Activated CD8-positive, alpha-beta memory T cell treated with anti-CD3 and anti-CD28 coated beads, Interleukin-2, amount 50 U/mL, for 4 hours (primary cell): ENCODE results near the gene HTR4.

ENCODE experiments used
- DNase-seq: peaks from one replicate; pipeline ENCODE4 v3.0.0-alpha.2; 2020

Gene HTR4

DNA sequence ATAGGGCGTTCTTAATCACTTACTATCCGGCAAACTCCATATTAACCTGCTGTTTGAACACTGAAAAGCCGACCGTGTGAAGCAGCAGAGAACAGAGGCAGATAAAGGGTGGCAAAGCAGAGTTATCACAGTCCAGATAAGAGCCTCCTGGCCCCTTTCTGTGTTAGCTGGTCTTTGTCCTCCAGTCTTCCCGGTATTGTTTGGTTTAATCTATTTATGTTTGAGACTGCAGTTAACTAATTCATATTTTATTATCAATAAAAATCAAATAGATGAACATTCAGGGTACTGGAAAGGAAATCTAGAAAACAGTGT is 6.0 kb upstream of the HTR4 start:
- DNase-seq = no peak

DNA sequence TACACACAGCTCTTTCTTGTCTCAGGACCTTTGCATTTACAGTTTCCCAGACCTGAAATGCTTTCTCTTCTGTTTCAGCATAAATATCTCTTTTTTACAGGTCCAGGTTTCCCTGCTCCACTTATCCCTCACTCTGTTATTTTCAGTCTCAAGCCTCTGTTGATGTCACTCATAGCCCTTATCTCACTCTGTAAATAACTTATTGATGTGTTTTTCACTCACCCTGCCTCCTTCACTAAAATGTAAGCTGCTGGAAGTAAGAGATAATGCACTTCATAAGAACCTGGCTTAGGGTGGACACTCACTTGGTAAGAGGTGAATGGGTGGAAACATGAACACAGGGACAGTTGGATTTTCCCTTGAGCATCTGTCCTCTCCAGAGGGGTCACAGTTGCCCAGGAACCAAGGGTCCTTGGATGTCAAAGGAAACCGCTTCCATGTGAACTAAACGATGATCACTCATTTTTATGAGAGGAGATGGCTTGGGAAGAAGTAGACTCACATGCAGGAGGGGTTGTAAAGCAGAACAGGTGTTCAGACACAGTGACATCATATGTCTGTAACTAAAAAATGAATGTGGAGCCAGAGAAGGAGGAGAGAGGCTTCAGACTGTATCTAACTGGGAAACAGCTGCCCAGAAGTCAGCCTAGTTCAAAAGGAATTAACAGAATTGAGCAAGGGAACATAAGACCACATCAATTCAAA is 5.5 kb upstream of the HTR4 start:
- DNase-seq = no peak

DNA sequence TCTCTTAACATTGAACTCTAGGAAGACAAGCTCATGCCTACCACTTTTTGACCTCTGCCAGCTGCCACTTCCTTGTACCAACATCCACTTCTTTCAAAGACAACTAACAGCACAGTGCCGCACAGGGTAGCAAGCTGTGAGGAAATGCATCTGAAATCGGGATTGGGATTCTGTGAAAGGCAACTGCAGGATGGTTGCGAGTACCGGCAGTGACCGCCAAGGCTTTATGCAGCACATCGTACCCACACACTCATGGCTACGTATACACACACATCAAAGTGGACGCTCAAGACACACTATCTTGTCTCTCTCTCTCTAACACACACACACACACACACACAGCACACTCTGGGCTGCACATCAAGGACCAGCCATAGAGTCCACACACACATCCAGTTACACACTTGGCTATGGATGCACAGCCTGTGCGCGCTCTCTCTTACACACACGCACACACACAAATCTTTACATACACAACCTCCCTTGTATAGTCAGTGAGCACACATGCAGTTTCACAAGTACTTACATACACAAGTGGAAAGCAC is 964 bp downstream of the HTR4 start:
- DNase-seq = no peak

DNA sequence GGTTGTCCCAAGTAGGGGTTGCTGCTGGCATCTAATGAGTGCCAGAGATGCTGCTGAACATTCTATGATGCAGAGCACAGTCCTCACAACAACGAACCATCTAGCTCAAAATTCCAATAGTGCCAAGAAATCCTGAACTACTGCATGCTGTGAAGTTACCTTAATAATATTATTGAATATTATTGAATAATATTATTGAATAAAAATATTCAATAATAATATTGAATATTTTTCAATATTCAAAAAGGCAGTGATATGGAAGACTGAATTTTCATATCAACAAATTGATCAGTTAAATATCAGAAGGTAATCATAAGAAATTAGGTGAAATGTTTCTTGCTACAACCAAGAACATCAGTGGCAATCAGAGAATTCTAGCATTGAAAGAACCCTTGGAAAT is 2.8 kb downstream of the HTR4 start:
- DNase-seq = no peak

DNA sequence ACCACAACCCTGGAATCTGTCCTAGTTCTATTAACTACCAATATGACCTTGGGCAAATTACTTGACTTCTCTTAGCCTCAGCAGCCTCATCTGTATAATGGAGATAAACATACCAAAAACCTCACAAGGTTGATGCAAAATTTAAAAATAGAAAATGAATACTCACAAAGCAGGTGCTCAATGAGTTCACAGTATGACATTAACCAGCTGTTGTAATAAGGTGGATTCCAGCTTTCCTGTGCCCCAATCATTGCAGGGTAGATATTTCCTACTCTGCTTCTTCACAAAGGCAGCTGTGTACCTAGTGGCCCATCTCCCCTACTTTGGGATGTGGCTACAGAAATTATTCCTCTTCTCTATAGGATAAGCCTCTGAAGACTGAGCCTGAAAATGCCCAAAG is 8.8 kb downstream of the HTR4 start:
- DNase-seq = no peak

DNA sequence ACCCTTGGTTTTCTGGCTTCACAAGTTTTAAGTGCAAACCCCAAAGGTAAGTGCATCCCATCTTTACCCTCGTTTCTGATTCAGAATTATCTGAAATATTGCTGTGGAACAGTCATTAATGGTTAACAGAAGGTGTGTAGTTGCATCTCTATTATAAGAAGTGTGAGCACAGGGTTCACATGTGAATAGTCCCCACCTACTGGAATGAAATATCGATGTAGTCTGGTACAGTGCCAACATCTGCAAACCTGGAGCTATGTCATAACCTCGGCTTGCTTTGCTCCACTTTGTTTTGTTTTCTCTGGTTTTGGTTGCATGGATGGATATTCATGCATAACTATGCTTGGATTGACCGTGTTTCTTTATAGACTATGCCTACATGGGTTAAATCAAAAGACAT is 12.6 kb downstream of the HTR4 start:
- DNase-seq = no peak

DNA sequence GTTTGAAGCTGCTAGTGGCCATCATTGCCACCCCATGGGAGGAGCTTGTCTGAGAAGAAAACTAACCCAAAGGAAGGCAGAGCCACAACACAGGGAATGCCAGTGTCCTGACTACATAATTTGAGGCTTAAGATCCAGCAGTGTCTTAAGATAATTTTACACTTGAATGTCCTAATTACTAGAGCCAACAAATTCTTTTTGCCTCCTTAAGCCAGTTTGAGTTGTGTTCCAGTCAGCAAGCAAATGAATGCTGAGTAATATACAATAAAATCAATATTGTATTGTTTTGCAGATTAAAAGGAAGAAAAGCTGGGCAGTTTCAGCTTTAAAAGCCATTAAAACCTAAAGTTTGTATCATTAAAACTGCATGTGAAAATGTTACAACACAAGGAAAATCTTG is 13.9 kb downstream of the HTR4 start:
- DNase-seq = no peak

DNA sequence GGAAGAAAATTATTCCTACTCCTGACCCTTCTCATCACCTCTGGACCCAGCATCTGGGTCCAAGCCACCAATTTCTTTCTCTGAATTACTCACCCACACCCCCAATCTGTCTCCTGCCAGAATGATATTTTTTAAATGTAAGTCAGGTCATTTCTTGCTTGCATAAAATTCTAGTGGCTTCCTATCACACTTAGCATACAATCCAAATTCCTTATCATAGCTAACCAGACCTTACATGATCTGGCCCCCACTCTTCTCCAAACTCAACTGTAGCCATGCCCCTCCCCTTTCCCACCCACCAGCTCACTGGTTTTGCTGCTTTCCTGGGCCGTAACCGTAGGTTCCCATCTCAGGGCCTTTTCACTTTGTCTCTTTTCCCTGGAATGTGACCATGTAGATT is 15.2 kb downstream of the HTR4 start:
- DNase-seq = no peak

DNA sequence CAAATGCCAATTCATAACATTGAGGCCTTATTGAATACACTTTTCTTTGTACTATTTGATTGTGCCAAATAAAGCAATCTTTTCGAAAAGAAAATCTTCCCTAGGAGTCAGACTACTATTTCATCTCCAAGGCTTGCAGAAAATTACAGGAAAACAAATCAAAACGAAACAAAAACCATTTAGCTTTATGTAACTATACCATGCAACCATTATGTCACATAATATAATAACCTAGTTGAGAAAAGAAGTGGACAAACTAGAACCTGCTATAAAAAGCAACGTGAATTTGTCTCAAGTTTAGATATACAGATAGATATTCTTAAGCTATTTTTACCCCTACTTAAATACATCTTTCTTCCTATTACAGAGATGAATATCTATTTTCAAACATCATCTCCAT is 18.0 kb downstream of the HTR4 start:
- no peak for DNase-seq

DNA sequence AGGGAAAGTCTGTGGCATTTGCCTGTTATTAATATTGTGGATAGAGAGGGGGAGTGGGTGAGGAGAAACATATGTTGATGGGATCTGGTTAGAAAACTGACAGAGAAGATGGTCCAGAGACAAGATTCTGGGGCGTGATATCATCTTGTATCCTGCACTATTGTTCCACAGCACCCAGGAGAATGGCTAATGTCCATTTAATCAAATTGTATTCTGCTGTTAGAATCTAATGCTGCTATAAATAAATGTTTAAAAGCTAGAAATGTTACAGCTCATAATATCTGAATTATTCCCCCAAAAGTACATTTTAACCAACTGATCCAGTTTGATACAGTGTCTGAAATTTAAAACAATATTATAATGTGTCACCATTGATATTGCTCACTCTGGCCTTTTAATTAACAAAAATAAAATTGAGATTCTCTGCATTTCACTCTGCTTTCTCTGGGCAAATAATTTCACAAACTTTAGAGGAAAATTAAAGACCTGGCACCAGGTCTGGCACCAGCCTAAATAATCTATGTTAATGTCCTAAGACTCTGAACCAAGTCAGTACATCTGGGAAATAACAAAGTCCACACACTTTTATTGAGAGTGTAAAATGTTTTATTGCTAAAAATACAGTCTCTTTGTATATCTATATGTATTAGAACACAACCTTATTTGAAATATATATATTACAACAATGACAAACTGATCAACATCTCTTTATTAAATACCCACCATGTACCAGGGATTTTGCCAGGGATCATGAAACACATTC is 18.8 kb downstream of the HTR4 start:
- DNase-seq = no peak

DNA sequence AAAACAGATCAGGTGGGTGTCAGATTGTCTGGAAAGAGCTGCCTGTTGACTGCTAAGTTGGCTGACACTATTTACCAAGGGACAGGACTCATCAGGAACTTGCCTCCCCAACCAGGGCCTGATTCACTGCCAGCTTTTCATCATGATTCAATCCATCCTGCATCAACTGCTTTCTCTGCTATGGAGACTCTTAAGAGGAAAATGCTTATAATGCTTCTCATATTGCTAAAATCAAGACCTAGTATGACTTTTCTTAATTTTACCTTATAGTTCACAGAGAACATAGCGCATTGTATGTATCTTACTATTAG is 21.3 kb downstream of the HTR4 start:
- no peak for DNase-seq

DNA sequence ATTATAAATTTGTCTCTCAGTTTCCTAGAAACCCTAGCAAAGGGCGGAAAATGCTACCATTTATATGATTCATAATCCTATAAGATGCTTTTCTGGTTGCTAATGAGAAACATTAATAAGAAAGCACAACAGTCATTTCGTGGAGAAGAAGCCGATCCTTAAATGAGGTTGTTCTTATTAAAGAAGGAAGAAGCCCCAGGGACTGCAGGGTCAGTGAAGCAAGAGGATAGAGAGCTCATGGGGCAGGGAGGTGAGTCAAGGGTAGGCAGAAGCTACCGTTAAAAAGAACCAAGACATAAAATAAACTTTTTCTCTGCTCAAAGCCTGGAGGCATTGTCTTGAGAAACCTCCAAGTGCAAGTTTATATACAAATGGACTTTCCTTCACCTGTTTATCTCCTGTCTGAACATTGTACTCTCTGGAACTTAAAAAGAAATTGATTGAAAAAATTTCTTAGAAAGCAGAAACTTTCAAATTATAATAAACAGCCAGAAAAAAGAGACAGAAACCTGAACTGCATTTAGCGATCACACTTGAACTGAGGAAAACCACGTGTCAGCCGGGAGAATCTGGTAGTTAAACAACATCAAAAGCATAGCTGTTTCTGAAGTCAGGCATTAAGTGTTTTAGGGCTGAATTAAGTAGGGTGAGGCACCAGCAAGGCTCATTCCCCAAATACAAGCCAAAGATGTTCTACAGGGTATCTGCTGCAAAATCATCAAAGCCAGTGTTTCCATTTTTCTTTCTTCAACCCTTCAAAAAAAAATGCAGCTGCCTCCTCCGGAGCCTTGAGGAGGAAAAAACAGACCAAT is 21.9 kb downstream of the HTR4 start:
- no peak for DNase-seq

DNA sequence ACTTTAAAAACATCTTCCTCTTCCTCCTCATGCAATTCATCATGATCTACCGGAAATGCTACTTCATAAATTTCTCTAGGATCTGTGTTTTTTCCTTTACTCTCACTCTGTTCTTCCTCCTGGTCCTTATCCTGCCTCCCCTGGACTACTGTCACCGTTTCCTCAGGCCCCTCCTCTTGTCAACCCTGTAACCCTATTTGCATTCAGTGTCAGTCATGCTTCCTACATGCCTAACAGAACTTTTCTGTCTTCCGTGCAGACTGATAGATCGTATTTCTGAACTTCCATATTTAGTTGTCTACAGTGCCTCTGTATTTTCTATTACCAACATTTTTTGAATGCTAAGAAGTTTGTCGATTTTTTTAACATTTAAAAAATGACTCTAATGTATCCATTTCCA is 27.3 kb downstream of the HTR4 start:
- no peak for DNase-seq

DNA sequence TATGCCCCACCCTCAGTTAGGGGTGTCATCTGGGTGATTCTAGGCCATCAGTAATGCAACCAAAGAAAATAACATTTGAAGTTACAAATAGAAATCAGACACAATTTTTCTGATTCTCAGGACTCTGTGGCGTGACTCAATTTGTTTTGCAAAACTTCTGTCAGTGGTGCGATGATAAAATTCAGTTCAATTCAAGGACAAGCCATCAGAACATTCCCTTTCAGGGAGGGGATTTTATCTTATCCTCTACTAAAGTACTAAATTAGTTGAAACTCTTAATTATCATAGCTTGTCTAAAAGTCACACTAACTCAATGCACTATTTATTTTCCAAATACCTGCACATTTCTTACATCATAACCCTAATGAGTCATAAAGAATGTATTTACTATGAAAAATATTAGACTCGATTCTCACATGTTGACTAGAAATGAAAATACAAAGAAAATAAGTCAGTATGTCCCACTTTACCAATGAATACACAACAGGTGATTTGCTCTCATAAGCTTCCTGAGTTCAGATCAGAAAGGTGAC is 28.2 kb downstream of the HTR4 start:
- DNase-seq = no peak

DNA sequence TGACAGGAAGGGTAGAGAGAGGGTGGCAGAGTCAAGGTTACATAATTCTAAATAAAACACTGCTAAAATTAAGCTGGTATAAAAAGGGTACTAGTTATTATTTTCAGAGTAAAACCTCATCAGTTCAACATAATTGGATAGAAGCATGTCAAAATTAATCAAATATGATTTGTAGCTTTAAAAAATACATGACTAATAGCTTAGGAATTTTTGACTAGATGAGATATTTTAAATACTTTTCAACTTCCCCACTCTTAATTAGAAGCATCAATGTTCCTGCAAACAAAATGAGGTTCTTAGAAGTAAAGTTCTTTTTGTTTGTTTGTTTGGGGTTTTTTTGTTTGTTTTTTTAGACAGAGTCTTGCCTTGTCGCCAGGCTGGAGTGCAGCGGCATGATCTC is 29.1 kb downstream of the HTR4 start:
- DNase-seq = no peak

DNA sequence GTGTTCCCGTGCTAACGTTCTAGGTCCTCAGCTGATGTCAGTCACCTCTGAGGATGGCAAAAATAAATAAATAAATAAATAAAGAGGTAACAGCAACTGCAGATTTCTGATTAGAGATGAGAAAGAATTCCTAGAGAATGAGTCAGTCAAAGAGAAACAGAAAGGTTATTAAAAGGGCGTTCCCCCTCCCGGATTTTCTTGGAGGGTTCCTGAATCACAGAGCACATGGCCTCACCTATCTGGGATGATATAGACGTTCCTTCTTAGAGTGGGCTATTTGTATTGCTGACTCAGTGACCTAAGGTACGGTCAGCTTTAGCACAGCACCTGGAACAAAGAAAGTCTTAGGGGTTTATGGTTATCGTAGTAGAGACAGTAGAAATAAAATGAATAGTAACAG is 30.6 kb downstream of the HTR4 start:
- DNase-seq = no peak

DNA sequence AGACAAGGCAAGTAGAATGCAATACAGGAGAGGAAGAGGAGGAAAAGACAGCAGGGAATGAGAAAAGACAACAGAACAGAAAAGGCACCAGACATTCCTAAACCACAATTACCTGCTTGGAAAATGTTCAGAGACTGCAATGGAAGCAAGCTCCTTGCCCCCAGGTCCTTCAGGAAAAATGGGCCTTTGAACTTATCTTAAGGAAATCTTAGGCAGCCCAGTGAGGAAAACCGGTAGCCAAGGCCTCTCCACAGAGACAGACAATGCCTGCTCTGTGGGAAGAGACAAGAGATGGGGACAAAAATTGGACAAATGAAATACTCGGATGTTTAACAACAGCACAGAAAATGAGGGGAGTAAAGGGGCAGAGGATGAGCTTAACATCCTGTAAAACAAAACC is 31.2 kb downstream of the HTR4 start:
- no peak for DNase-seq

DNA sequence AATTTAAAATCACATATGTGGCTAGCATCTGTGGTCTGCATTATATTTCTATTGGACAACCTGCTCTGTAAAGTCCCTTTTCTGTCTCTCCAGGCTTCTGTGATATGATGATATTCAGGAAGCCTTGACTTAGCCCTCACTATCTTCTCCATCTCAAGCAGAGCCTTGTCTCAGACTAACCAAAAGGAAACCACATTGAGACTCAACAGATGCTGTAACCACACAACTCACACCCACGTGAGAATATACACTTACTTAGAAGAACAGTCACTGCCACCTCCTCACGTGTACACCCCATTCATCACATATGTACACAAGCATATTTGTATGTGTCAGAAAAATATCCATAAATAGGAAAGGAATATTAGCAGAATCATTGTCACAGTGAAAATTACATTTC is 33.6 kb downstream of the HTR4 start:
- DNase-seq = no peak

DNA sequence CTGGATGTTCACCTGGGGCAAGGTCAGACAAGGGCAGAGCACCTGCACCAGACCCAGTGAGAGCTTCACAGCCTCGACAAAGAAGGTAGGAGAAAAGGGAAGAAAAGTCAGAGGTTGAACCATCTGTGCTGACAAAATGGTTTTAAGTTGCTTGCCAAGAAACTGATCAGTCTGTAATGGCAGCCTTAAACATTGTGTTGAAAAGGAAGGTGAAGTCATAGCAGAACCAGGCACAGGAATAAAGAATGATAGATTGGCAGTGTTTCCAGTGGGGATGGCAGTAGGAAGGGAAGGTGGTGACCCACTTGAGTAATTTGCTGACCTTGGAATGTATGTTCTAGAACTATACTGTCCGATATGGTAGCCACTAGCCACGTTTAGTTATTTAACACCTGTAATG is 34.2 kb downstream of the HTR4 start:
- DNase-seq = no peak

DNA sequence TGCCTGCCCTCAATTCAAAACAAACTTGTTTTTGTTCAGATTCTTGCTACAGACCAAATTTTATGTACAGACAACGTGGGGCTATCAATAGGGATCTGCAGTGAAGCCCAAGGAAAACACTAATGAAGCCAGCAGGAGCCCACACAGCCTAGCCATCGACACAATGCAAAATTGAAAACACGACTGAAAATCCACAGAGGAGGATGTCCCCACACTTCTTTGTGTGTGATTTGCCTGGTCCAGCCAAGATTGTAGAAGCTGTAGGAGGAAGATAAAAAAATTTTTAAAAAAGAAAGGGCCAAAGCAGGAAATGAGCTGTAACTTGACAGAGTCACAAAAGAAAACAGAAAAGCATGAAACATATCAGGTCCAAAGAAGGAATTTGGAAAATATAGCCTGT is 34.8 kb downstream of the HTR4 start:
- no peak for DNase-seq

DNA sequence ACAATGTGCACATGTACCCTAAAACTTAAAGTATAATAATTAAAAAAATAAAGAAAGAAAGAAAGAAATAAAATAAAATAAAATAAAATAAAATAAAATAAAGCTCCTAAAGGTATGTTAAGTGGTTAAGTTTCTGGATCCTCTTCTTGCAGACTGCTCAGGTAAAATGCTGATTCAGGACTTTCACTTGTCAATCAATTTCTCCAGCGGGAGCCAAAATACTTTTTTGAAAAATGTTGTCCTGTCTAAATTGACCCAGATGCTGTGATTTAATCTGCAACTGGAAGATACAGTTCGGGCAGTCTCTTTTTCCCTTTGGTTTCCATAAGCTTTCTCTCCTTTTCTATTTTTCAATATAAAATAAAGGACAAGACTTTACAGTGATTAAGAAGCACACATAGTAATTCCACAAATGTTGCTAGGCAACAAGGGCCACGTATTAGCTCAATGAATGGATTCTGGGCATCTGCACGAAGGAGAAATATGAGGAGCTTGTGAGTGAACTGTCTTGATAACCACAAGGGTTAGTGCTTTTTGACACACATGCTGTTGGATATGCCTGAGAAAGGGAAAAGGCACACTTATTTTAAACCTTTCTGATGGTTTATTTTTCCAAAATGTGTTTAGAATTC is 38.6 kb downstream of the HTR4 start:
- no peak for DNase-seq

DNA sequence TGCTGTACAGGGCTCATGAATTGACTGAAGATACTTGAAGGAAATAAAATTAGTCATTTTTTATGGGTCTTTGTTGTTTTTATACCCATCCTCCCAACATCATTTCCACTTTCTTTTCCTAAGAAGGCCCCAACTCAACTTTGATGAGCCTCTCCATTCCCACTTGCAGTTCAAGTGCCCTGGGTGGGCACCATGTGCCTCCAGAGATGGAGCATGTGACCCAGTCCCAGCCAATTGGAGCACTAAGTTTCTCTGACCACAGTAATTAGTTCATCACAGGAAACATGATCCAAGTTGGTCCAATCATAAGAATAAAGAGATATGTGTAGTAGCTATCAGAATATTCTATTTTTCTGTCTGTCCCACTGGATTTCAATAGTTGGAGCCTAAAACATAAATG is 46.9 kb downstream of the HTR4 start:
- DNase-seq = no peak

DNA sequence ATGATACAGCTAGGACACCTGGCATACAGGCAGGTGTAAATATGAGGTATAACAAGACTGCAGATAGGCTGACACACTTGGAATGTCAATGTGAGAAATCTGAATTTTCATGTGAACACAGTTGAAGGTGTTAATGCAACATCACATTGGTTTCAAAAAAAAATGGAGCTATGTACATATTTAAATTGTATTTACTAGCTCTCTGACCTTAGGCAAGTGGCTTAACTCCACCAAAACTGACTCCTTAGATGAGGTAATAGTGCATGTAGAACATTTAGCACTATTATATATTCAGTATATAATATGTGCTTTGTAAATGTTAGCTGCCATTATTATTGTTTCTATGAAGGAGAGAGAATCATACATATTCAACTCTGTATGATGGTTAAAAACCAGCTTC is 48.0 kb downstream of the HTR4 start:
- no peak for DNase-seq
